GM21390 (cell line): ENCODE results near the gene SNAP91.
"Not testable (repeated sequence)": the region's sequence is repeated elsewhere in the genome, so short reads cannot be mapped to it uniquely, and the experiment has no call there.

Experiments used
- ATAC-seq: cut with Tn5 transposase; IDR thresholded peaks from one replicate; pipeline ENCODE4 v1.9.1; 2021; ENCODE audit not compliant: unreplicated experiment

SNAP91 gene

DNA sequence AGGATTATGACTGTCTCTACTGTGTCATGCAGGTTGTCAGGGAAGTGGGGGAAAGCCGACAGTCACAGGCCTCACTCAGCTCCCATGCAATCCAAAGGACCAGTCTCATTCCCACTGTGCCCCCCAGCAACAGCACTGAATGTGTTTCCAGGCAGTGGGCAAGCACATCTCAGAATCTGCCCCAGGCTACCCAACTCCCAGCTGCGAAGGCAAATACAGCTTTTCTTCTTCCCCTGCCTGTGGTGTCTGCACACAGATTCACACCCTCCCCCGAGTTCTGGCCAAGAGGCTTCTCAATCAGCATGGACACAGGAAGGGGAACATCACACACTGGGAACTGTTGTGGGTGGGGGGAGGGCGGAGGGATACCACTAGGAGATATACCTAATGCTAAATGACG is 75.3 kb downstream of the SNAP91 start:
- no peak for ATAC-seq

DNA sequence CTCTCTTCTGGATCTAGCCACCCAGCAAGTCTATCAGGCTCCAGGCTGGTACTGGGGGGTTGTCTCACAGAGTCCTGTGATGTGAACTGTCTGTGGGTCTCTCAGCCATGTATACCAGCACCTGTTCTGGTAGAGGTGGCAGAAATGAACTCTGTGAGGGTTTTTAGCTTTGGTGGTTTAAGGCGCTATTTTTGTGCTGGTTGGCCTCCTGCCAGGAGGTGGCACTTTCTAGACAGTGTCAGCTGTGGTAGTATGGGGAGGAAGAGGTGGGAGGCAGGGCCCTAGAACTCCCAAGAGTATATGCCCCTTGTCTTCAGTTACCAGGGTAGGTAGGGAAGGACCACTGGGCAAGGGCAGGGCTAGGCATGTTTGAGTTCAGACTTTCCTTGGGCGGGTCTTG is 75.8 kb downstream of the SNAP91 start:
- ATAC-seq, result no peak

GRCh38 chr6:83629908-83630307 is 79.0 kb downstream of the SNAP91 start:
- not testable (repeated sequence) for ATAC-seq

DNA sequence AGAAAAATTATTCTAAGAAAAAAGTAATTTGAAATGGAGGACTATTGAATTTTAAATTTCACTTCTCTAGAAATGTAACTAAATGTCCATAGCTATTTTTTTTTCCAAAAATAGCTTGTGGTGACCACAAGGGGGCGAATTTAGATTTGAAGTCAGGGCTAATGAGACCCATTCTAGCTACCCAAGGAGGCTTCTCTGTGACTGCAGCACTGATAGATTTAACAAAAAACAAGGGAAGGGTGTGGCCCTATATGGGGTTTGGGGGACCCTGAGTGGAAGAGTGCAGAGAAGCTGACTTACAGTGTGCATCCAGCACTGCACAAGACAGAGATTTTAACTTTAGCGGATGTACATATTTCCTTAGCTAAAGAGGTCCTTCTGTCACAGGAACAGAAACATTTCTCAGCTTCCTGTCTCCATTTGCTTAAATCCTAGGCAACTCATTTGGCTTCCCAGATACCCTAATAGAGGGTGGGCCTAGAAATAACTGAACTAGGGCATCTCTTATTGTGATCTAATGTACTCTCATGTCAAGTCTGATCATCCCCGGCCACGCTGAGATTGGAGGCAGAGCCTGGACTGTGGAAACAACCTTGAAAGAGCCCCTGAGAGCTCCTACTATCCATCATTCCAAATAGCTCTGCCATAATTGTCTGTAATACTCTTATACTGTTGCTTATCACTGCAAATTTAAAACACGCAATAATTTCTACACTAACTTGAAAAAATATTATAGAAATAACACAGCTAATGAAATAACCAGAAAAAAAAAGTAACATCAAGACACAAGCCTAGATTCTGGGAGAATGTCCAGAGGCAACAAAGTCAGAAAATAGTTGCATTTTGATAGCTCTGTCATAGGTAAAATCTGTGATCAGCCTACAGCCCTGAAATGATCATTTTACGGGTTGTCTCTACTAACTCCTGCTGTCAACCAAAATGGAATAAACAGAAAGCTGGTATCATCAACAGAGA is 93.6 kb downstream of the SNAP91 start:
- ATAC-seq, result peak; percentile 63

- no peak for ATAC-seq
These were observed 95.5 kb downstream of the SNAP91 start for GRCh38 chr6:83613378-83613777.

- no peak for ATAC-seq
These were observed 99.7 kb downstream of the SNAP91 start for GRCh38 chr6:83609248-83609647.

DNA sequence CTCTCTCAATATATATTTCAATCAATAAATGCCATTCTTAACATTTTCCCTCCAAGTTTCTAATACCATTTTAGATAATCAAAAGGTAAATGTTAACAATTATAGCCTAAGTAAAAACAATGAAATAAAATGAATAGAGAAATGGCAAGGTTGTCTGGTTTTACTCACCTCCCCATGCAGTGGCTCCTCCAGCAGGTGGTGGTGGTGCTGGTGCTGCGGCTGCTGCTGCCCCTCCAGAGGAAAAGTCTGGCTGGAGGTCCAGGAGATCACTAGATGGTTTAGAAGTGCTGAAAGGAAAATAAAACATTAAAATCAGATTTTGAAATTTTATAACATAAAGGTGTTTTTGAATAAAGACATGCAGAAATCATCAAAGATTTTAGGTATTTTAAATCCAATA is 103.4 kb downstream of the SNAP91 start:
- no peak for ATAC-seq

DNA sequence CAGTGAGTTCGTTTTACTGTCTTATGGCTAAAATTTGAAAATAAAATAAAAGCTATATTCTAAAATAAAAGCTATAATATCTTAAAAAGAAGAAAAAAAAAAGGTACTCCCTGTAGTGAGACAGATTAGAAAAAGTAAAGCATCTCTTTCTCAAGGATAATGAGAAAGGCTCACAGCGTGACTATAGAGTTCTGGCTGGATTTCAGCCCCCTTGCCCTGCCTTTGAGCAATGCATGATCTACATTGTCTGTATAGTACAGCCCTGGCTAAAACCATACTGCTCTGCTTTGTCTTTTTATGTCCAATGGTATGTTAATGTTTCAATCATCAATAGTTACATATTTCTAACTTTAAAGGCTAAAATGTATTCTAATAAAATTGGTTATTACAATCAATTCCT is 105.3 kb downstream of the SNAP91 start:
- no peak for ATAC-seq

- no peak for ATAC-seq
These were observed 107.8 kb downstream of the SNAP91 start for GRCh38 chr6:83601119-83601518.

- ATAC-seq, result no peak
These were observed 108.4 kb downstream of the SNAP91 start for GRCh38 chr6:83600459-83600858.

- ATAC-seq, result no peak
These were observed 111.4 kb downstream of the SNAP91 start for GRCh38 chr6:83597511-83597910.

- no peak for ATAC-seq
These were observed 111.8 kb downstream of the SNAP91 start for GRCh38 chr6:83597051-83597450.

- ATAC-seq, result no peak
These were observed 114.0 kb downstream of the SNAP91 start for GRCh38 chr6:83594941-83595340.

GRCh38 chr6:83593395-83593785 is 115.5 kb downstream of the SNAP91 start:
- ATAC-seq, result no peak

DNA sequence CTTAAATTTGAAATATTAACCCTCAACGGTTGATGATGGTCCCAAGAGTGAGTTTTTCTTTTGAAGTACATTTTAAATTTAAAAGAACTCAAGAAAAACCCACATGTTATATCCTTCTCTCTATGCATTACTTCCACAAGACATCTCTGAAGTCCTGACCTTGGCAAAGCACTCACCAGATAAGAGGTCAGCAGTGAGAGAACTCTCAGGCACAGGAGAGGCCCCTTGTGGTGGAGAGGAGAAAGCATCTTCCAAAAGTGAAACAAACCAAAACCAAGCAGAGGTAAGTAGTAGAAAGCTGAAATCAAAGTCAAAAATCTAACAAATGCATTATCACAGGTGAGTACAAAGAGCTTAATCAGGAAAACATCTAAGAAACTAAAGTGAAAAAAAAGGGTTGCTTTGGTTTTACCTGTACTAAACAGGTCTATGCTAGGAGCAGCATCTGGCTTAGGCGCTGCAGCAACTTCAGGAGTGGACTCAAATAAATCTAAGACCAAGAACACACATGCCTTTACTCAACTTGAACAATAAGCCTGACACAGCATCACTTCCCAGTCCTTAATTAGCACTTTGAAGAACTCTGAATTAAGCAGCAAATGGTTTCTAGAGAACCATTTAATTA is 116.0 kb downstream of the SNAP91 start:
- peak; percentile 96 for ATAC-seq

DNA sequence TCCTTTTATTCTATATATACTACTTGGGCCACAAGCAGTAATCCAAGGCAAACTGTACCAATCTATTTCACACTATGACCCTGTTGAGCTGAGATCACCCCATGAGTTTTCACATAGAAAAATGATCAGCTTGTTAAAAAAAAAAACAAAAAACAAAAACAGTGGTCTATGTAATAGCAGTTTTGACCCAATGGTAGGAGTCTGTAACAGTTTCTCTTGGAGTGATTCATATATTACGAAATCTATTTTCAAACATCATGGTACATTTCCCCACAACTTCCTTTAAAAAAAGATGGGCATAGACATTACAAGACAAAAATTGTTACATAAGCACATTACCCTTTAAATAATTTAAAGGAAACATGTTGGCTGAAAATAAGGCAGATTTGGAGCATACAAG is 118.5 kb downstream of the SNAP91 start:
- ATAC-seq, result no peak

DNA sequence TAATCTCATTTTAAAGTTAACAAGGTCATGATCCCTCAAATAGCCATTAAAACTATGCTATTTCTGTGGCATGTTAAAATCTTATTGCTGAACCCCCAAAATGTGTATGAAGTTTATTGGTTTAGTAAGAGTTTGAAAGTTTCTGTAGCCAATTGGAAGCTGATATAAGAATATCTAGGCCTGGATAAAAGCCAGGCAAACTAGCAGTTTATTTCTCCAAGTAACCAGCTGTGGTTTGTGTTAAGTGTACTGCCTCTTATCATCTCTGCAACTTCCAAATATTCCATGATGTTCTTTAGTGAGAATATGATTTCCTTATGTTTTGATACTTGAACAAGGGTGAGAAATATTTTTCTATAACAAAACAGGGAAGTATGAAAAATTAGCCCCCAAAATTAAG is 119.8 kb downstream of the SNAP91 start:
- ATAC-seq, result no peak

- no peak for ATAC-seq
These were observed 130.8 kb downstream of the SNAP91 start for GRCh38 chr6:83578057-83578456.

GRCh38 chr6:83574783-83575182 is 134.1 kb downstream of the SNAP91 start:
- no peak for ATAC-seq

DNA sequence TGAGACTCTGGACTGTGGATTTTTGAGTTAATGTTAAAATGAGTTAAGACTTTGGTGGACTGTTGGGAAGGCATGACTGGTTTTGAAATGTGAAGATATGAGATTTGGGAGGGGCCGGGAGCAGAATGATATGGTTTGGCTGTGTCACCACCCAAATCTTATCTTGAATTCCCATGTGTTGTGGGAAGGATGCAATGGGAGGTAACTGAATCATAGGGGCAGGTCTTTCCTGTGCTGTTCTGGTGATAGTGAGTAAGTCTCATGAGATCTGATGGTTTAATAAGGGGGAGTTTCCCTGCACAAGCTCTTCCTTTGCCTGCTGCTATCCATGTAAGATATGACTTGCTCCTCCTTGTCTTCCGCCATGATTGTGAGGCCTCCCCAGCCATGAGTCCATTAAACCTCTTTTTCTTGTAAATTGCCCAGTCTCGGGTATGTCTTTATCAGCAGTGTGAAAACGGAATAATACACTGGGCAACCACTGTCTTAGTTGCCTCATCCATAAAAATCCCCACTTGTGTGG is 137.2 kb downstream of the SNAP91 start:
- not testable (repeated sequence) for ATAC-seq

GRCh38 chr6:83558975-83559374 is 149.9 kb downstream of the SNAP91 start:
- ATAC-seq, result no peak

DNA sequence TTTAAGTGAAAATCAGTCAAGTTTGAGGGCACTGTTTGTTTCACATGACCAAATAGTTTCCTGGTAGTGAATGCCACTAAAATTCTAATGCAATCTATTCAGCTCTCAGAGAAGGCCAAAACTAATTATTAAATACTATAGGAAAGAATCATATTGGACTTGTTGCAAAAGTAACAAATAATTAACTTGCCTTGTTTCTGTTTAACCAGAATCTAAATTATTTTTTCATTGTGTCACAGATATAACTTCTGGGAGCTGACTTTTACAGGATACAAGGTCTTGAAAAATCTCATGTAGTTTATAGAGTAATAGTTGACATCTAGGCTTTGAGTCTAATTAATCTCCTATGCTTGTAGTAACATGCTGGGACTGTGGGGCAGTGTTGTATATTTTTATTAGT is 152.0 kb downstream of the SNAP91 start:
- no peak for ATAC-seq
